Bronchial epithelial cell (primary cell): ENCODE results near the gene UBE2L6. TPM values are rescaled to one million over a fixed set of nuclear protein-coding genes. Genes with fewer than 3 reads are reported as not detected.
A peak's percentile ranks its signal among the peaks of the same experiment; 100 is the strongest.

Source experiments
- DNase-seq: peaks from one replicate; pipeline ENCODE4 v3.0.0-alpha.2; 2010; ENCODE audit warnings: low read depth
- FAIRE-seq: peaks from 2 replicates; lab custom pipeline; 2011; peaks lifted over from hg19 to GRCh38; lab: Jason Lieb, UNC
- H3K27me3 ChIP-seq: 2 replicates; pipeline ENCODE4 v1.5.1; 2011; ENCODE audit warnings: low read length; ENCODE audit not compliant: control insufficient read depth, insufficient read depth
- H3K36me3 ChIP-seq: 2 replicates; pipeline ENCODE4 v1.5.1; 2011; ENCODE audit warnings: low read length; ENCODE audit not compliant: control insufficient read depth, insufficient read depth
- H3K4me3 ChIP-seq: 2 replicates; pipeline ENCODE4 v1.5.1; 2011; ENCODE audit warnings: mild to moderate bottlenecking, low read depth, low read length, control low read depth
- total RNA-seq: library from RNA; depleted of rRNA; stranded (reverse); fragments of >200 nt; gene quantifications from 2 replicates; pipeline ENCODE4 v1.2.1, GENCODE V29; 2014
- TF ChIP-seq, protein P1 (sequence below): IDR thresholded peaks from 2 replicates; pipeline ENCODE4 v1.5.1; 2011; ENCODE audit warnings: mild to moderate bottlenecking, moderate library complexity, low read length, control low read depth, inconsistent platforms; ENCODE audit not compliant: insufficient read depth, severe bottlenecking

UBE2L6 gene
- 7.4 and 13.6 TPM in 2 replicates for total RNA-seq

DNA sequence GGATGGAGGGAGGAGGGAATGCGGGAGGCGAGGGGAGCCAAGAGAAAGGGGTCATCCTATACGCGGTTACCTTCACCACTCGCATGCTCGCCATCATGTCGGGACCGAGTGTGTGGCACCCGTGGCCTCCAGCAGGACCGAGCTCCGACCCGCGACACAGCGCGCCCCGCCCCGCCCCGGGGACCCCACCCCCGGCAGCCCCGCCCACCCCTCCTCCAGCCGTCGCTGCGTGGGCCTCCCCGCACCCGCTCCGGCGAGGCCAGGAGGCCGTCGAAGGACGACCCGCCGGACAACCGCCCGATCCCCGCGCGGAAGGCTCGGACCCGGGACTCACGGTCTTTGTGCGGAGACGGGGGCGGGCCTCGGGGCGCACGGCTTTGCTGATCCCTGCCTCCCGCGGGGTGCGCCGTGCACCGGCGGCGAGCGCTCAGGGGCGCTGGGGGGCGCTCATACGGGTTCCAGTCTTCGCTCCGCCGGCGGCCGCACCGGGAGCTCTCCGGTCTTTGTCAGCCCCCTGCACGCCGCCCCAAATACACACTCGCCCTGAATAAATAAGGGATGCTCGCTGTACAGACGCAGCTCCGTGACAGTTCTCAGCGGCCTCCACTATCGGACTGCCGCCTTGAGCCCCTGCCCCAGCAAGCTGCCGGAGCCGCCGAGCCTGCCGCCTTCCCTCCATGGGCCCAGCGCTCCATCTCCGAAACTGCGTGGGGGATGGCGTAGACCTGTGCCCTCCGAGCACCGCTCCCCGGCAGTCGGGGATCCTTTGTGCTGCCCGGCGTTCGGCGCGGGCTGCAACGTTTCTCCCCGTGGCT, at the start of gene UBE2L6:
Gene UBE2L6 (minus strand): TSS at position 158 of the 815 bp plus-strand sequence. CDS start 61 bp downstream, at position 97.
- H3K4me3 ChIP-seq, result peak within 1 kb of the TSS; percentile 54
- no peaks in the 10 kb centered on the region for H3K27me3 ChIP-seq
- FAIRE-seq (no peak), DNase-seq (no peak)
- TF ChIP-seq, protein P1, sequence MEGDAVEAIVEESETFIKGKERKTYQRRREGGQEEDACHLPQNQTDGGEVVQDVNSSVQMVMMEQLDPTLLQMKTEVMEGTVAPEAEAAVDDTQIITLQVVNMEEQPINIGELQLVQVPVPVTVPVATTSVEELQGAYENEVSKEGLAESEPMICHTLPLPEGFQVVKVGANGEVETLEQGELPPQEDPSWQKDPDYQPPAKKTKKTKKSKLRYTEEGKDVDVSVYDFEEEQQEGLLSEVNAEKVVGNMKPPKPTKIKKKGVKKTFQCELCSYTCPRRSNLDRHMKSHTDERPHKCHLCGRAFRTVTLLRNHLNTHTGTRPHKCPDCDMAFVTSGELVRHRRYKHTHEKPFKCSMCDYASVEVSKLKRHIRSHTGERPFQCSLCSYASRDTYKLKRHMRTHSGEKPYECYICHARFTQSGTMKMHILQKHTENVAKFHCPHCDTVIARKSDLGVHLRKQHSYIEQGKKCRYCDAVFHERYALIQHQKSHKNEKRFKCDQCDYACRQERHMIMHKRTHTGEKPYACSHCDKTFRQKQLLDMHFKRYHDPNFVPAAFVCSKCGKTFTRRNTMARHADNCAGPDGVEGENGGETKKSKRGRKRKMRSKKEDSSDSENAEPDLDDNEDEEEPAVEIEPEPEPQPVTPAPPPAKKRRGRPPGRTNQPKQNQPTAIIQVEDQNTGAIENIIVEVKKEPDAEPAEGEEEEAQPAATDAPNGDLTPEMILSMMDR, result no peak
- no peaks in the 10 kb centered on the region for H3K36me3 ChIP-seq

DNA sequence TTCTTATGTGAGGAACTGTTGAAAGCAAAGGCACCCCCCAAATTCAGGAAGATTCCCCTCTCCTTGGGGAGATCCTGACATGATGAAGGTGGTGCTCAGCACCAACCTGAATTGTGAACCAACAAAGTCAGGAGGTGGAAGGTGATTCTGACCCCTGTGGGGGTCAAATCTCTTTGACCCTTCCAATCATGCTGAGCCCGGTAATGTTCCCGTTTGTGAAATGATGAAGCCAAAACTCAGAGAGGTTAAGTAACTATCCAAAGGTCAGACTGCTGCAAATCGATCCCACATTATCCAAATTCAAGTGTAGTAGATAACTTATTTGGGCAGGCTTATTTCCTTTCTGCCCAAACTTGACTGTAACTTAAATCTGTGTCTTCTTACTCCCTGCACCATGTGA, 49.1 kb upstream of the UBE2L6 start:
- Histone ChIP-seq H3K27me3 (no peaks in the 10 kb centered on the region), H3K36me3 (no peaks in the 10 kb centered on the region), H3K4me3 (no peak overlapping the region)
- no peak for FAIRE-seq
- no peak for DNase-seq
- TF ChIP-seq, protein P1, result no peak

DNA sequence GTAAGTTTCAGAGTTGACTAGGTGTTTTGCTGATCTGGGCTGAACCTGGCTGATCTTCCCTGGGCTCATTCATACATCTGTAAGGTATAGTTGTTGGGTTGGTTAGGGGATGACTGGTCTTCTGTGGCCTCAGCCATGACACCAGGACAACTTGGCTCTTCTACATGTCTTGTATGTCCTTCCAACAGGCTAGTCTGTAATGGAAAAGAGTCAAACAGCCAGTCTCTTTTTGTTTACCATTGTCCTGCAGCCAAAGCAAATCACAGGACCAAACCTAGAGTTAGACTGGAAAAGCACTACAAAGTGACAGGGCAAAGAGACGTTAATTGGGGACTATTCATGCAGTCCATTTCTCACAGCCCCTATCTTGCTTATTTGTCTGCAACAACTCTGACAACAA, 47.8 kb upstream of the UBE2L6 start:
- FAIRE-seq, result no peak
- Histone ChIP-seq H3K36me3 (no peaks in the 10 kb centered on the region), H3K27me3 (no peaks in the 10 kb centered on the region), H3K4me3 (no peak overlapping the region)
- no peak for DNase-seq
- TF ChIP-seq, protein P1, result no peak

DNA sequence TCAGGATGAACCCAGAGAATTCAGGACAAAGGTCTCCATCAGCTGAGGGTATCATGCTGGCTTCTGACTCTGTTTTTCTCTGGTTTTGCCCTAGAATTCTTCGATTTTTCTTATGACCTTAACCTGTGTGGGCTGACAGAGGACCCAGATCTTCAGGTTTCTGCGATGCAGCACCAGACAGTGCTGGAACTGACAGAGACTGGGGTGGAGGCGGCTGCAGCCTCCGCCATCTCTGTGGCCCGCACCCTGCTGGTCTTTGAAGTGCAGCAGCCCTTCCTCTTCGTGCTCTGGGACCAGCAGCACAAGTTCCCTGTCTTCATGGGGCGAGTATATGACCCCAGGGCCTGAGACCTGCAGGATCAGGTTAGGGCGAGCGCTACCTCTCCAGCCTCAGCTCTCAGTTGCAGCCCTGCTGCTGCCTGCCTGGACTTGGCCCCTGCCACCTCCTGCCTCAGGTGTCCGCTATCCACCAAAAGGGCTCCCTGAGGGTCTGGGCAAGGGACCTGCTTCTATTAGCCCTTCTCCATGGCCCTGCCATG, 46.8 kb upstream of the UBE2L6 start:
- TF ChIP-seq, protein P1, result no peak
- no peak overlapping the region for H3K4me3 ChIP-seq
- FAIRE-seq (no peak), DNase-seq (no peak)
- H3K27me3 ChIP-seq, result no peaks in the 10 kb centered on the region
- H3K36me3 ChIP-seq, result no peaks in the 10 kb centered on the region

DNA sequence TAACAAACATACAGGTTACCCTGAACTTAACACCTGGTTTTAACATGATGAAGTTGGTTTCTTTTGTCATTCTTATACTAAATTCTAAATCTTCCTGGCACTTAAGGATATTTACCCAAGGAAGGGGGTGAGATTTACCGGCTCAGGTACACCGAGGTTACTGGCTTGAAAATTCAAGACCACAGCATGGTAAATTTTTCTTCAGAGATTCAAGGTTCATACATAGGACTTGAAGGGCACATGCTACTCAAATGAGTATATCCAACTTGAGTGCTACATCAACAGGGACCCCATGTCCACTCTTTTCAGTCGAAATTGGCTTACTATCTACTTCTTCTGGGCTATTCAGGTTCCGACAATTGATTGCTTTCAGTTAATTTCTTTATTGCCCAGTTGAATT, 42.7 kb upstream of the UBE2L6 start:
- Histone ChIP-seq H3K36me3 (no peaks in the 10 kb centered on the region), H3K27me3 (no peaks in the 10 kb centered on the region), H3K4me3 (no peak overlapping the region)
- no peak for FAIRE-seq
- TF ChIP-seq, protein P1, result no peak
- DNase-seq, result no peak
